ENCODE data around the gene SLC38A5. TPM values are rescaled to one million over a fixed set of nuclear protein-coding genes. Genes with fewer than 3 reads are reported as not detected.

Gene SLC38A5
- total and polyA plus RNA-seq, 9 of the 15 experiments (the other 6 are each of a cell fraction or from before 2014, with no cell fraction given): 9.3 to 228 (median 142) TPM

DNA sequence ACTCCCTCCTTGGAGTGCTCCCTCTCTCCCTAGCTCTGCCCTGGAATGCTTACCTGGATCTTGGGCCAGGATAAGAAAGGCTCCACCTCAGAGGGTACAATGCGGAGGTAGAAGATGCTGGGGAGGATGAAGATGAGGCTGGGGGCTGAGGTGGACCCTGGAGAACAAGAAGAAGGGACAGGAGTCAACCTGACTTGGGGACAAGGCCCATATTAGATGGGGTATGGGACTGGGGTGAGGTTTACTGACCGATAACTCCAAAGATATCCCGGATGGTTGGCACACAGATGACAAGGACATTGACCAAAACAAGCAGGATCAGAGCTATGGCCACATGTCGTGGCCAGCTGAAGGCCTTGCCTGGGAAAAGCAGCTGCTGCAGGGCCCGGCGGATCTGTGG is 10.6 kb downstream of the SLC38A5 start:
- FAIRE-seq (no peak), DNase-seq (ENCODE audit: extremely low read depth in 1 of 4, low spot score in 3 of 4) (no peak), ATAC-seq (no peak)
- Histone ChIP-seq H3K27me3 (ENCODE audit: control insufficient read depth in 2 of 2, insufficient read depth in 2 of 2, low read length in 2 of 2) (no peaks in the 10 kb centered on the region), H4K20me1 (replicated peaks; ENCODE audit: control insufficient read depth, insufficient read depth, low read length) (no peaks in the 10 kb centered on the region), H3K9me3 (replicated peaks; ENCODE audit: control insufficient read depth, insufficient read depth, low read depth, low read length) (no peaks in the 10 kb centered on the region), H3K4me1 (replicated peaks in 1 of 2; ENCODE audit: control insufficient read depth in 2 of 2, insufficient read depth in 2 of 2, low read length in 2 of 2) (peaks cover 0 to 4% of the 10 kb centered on the region in 2 experiments; a peak in 2 of 5 replicates), H3K27ac (ENCODE audit: extremely low read depth, low read depth, low read length) (no peak overlapping the region), H3K9me1 (ENCODE audit: control insufficient read depth, insufficient read depth, low read length) (no peaks in the 10 kb centered on the region), H3K9ac (ENCODE audit: insufficient read depth in 1 of 2, low read depth in 2 of 2, low read length in 2 of 2) (no peak overlapping the region), H3K4me2 (ENCODE audit: insufficient read depth, low read length) (no peak overlapping the region), H3K4me3 (no peak overlapping the region), H3K36me3 (ENCODE audit: control insufficient read depth, insufficient read depth, low read length) (peaks cover 52% of the 10 kb centered on the region), H3K79me2 (ENCODE audit: control insufficient read depth, insufficient read depth, low read length) (peaks cover 10% of the 10 kb centered on the region), H2AFZ (ENCODE audit: low read depth, low read length) (no peak overlapping the region)
- no TSS peak for BruUV-seq (replicated peaks)
- ChIA-PET POLR2A (no interaction called here), CTCF (ENCODE audit: low intra/inter-chr PET ratio) (no interaction called here)
- TF ChIP-seq DDX20 (tag; IDR thresholded peaks at IDR 0.05; ENCODE audit: low read depth): no peak
- TF ChIP-seq SMAD1 (IDR thresholded peaks at IDR 0.05; ENCODE audit: low read depth, low read length, partially characterized antibody): no peak
- no peak for TF ChIP-seq HINFP (tag; conservative IDR thresholded peaks at IDR 0.05; ENCODE audit: low read depth)
- TF ChIP-seq CBX3 (IDR thresholded peaks at IDR 0.05; ENCODE audit: borderline replicate concordance in 1 of 2, low read length in 2 of 2): no peak
- no peak for TF ChIP-seq HEY1 (CRISPR knock-in tag; IDR thresholded peaks at IDR 0.05; ENCODE audit: borderline replicate concordance)
- TF ChIP-seq, protein P1, sequence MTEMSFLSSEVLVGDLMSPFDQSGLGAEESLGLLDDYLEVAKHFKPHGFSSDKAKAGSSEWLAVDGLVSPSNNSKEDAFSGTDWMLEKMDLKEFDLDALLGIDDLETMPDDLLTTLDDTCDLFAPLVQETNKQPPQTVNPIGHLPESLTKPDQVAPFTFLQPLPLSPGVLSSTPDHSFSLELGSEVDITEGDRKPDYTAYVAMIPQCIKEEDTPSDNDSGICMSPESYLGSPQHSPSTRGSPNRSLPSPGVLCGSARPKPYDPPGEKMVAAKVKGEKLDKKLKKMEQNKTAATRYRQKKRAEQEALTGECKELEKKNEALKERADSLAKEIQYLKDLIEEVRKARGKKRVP (CRISPR knock-in tag; IDR thresholded peaks at IDR 0.05): no peak
- no peak for TF ChIP-seq HNRNPL (IDR thresholded peaks at IDR 0.05; ENCODE audit: low read depth, low read length)
- no peak for TF ChIP-seq ZFPM2 (CRISPR knock-in tag; IDR thresholded peaks at IDR 0.05)
- TF ChIP-seq CBX2 (IDR thresholded peaks at IDR 0.05; ENCODE audit: insufficient read depth, low read length, poor library complexity, severe bottlenecking): no peak
- TF ChIP-seq STAT5A (IDR thresholded peaks at IDR 0.05; ENCODE audit: borderline replicate concordance, low read length): no peak
- intact Hi-C loops (cut with micrococcal nuclease): no loop called here
- WGBS (ENCODE audit: insufficient coverage, low coverage, missing lambda C conversion rate): 93% methylated on average over 6 of the region's 6 CpGs
- in situ Hi-C loops (cut with MboI): no loop called here

All from K562 (cell line).